ENCODE measurements around the gene GALNTL6. TPM values are rescaled to one million over a fixed set of nuclear protein-coding genes. Genes with fewer than 3 reads are reported as not detected.

GALNTL6 gene
- total and polyA plus RNA-seq, 2 donors from 2014 or later, result 0.60 TPM; not detected in 1

DNA sequence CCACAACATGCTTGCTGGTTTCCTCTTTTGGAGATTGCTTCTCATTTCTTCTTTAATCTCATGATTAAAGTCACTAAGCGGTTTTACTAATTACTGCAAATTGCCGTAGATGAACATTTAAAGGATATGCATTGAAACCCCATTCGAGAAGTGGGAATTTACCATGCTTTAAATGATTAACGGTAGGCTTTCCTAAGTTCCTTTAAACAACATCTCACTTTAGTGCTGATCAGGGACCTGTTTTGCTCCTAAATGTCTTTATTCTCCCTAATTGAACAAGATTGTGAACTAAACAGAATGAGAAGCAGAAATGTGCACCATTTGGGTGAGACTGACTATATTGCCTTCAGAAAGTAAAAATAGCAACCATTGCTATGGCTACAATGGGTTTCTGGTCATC, 430.3 kb downstream of the GALNTL6 start:
- Histone ChIP-seq H3K27me3 (ENCODE audit: control insufficient read depth, insufficient read depth, low read length) (no peaks in the 10 kb centered on the region), H3K4me3 (ENCODE audit: low read length in 3 of 3) (no peak overlapping the region), H3K4me1 (ENCODE audit: control insufficient read depth in 2 of 3, insufficient read depth in 2 of 3, low read depth in 1 of 3, low read length in 3 of 3) (no peaks in the 10 kb centered on the region), H3K9ac (ENCODE audit: low read length in 3 of 3) (no peak overlapping the region), H3K9me3 (ENCODE audit: control insufficient read depth in 2 of 3, insufficient read depth in 1 of 3, low read length in 3 of 3) (no peaks in the 10 kb centered on the region), H3K36me3 (ENCODE audit: control insufficient read depth in 2 of 3, insufficient read depth in 3 of 3, low read length in 3 of 3) (no peaks in the 10 kb centered on the region), H3K27ac (ENCODE audit: low read depth in 2 of 2, low read length in 2 of 2) (no peak overlapping the region)
- intact Hi-C loops (cut with DNase I), result no loop called here
- DNase-seq (no peak), FAIRE-seq (no peak)
- TF ChIP-seq CTCF (IDR thresholded peaks at IDR 0.05; ENCODE audit: borderline replicate concordance, extremely low read depth, insufficient read depth), result no peak

- H3K27me3 ChIP-seq (ENCODE audit: control insufficient read depth, insufficient read depth, low read length), result no peaks in the 10 kb centered on the region
- H3K36me3 ChIP-seq (ENCODE audit: control insufficient read depth in 2 of 3, insufficient read depth in 3 of 3, low read length in 3 of 3), result no peaks in the 10 kb centered on the region
Observed at GRCh38 chr4:172245516-172245915, 432.3 kb downstream of the GALNTL6 start.

DNA sequence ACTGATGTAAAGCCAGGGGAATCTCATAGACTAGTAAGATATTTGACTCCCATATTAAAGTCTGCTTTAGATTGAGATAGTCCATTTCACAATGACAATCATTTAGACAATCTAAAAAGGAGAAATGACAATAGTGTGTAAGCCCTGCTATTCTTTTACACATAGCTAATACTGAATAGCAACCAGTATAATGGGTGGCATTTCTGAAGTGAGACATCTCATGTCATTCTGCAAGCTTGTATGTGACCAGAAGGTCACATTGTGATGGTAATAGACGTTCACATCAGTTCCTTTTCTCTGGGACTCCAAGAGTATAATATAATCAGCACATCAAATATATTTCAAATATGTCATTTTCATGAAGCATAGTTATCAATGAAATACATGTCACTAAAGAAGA, 440.2 kb downstream of the GALNTL6 start:
- Histone ChIP-seq H3K27ac (ENCODE audit: low read depth in 2 of 2, low read length in 2 of 2) (no peak overlapping the region), H3K27me3 (ENCODE audit: control insufficient read depth, insufficient read depth, low read length) (no peaks in the 10 kb centered on the region), H3K9ac (ENCODE audit: low read length in 3 of 3) (no peak overlapping the region), H3K36me3 (ENCODE audit: control insufficient read depth in 2 of 3, insufficient read depth in 3 of 3, low read length in 3 of 3) (no peaks in the 10 kb centered on the region), H3K4me1 (ENCODE audit: control insufficient read depth in 2 of 3, insufficient read depth in 2 of 3, low read depth in 1 of 3, low read length in 3 of 3) (no peaks in the 10 kb centered on the region), H3K4me3 (ENCODE audit: low read length in 3 of 3) (no peak overlapping the region), H3K9me3 (ENCODE audit: control insufficient read depth in 2 of 3, insufficient read depth in 1 of 3, low read length in 3 of 3) (no peaks in the 10 kb centered on the region)
- FAIRE-seq (no peak), DNase-seq (no peak)
- intact Hi-C loops (cut with DNase I), result no loop called here
- TF ChIP-seq CTCF (IDR thresholded peaks at IDR 0.05; ENCODE audit: borderline replicate concordance, extremely low read depth, insufficient read depth), result no peak

More at GRCh38 chr4:172245516-172245915, 432.3 kb downstream of the GALNTL6 start:
- no peak for FAIRE-seq
- no peak overlapping the region for H3K9ac ChIP-seq (ENCODE audit: low read length in 3 of 3)
- no peaks in the 10 kb centered on the region for H3K9me3 ChIP-seq (ENCODE audit: control insufficient read depth in 2 of 3, insufficient read depth in 1 of 3, low read length in 3 of 3)
- TF ChIP-seq CTCF (IDR thresholded peaks at IDR 0.05; ENCODE audit: borderline replicate concordance, extremely low read depth, insufficient read depth), result no peak
- intact Hi-C loops (cut with DNase I), result no loop called here
- H3K27ac ChIP-seq (ENCODE audit: low read depth in 2 of 2, low read length in 2 of 2), result no peak overlapping the region
- DNase-seq, result no peak
- no peaks in the 10 kb centered on the region for H3K4me1 ChIP-seq (ENCODE audit: control insufficient read depth in 2 of 3, insufficient read depth in 2 of 3, low read depth in 1 of 3, low read length in 3 of 3)
- H3K4me3 ChIP-seq (ENCODE audit: low read length in 3 of 3), result no peak overlapping the region

DNA sequence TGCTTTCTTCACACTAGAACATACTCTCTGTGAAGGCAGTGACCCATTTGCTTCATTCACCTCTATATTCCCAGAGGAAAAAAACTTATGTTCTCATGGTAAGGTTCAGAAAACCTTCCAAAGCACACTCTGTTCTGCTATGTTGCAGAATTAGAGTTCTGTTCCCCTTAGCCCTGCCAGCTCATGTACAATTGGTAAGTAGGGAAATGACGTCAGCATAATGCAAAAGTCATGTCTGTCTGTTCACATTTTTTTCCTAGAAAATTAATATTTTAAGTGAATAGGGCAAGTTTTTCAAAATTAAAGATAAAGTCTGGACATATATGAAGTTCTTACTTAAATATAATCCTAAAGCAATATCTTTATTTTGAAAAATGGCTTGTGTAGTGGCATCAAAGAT, 443.6 kb downstream of the GALNTL6 start:
- no peak overlapping the region for H3K4me3 ChIP-seq (ENCODE audit: low read length in 3 of 3)
- no peak overlapping the region for H3K27ac ChIP-seq (ENCODE audit: low read depth in 2 of 2, low read length in 2 of 2)
- DNase-seq (no peak), FAIRE-seq (no peak)
- no peaks in the 10 kb centered on the region for H3K27me3 ChIP-seq (ENCODE audit: control insufficient read depth, insufficient read depth, low read length)
- H3K9me3 ChIP-seq (ENCODE audit: control insufficient read depth in 2 of 3, insufficient read depth in 1 of 3, low read length in 3 of 3), result no peaks in the 10 kb centered on the region
- H3K9ac ChIP-seq (ENCODE audit: low read length in 3 of 3), result no peak overlapping the region
- TF ChIP-seq CTCF (IDR thresholded peaks at IDR 0.05; ENCODE audit: borderline replicate concordance, extremely low read depth, insufficient read depth), result no peak
- H3K4me1 ChIP-seq (ENCODE audit: control insufficient read depth in 2 of 3, insufficient read depth in 2 of 3, low read depth in 1 of 3, low read length in 3 of 3), result no peaks in the 10 kb centered on the region
- H3K36me3 ChIP-seq (ENCODE audit: control insufficient read depth in 2 of 3, insufficient read depth in 3 of 3, low read length in 3 of 3), result no peaks in the 10 kb centered on the region
- intact Hi-C loops (cut with DNase I), result no loop called here

Data from kidney (tissue), 14 donors.